Measurements from ENCODE around the gene ADCY9.

- TF ChIP-seq FOXK1 (CRISPR knock-in tag; IDR thresholded peaks at IDR 0.05) (no peak), RELA (CRISPR knock-in tag; IDR thresholded peaks at IDR 0.05; ENCODE audit: borderline replicate concordance) (no peak), TCF7 (CRISPR knock-in tag; IDR thresholded peaks at IDR 0.05; ENCODE audit: low read depth) (no peak), ZNF121 (CRISPR knock-in tag; IDR thresholded peaks at IDR 0.05) (no peak), OVOL2 (CRISPR knock-in tag; IDR thresholded peaks at IDR 0.05; ENCODE audit: borderline replicate concordance) (no peak)
- TF ChIP-seq, protein P1, sequence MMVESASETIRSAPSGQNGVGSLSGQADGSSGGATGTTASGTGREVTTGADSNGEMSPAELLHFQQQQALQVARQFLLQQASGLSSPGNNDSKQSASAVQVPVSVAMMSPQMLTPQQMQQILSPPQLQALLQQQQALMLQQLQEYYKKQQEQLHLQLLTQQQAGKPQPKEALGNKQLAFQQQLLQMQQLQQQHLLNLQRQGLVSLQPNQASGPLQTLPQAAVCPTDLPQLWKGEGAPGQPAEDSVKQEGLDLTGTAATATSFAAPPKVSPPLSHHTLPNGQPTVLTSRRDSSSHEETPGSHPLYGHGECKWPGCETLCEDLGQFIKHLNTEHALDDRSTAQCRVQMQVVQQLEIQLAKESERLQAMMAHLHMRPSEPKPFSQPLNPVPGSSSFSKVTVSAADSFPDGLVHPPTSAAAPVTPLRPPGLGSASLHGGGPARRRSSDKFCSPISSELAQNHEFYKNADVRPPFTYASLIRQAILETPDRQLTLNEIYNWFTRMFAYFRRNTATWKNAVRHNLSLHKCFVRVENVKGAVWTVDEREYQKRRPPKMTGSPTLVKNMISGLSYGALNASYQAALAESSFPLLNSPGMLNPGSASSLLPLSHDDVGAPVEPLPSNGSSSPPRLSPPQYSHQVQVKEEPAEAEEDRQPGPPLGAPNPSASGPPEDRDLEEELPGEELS (CRISPR knock-in tag; IDR thresholded peaks at IDR 0.05): no peak
- TF ChIP-seq, protein P2, sequence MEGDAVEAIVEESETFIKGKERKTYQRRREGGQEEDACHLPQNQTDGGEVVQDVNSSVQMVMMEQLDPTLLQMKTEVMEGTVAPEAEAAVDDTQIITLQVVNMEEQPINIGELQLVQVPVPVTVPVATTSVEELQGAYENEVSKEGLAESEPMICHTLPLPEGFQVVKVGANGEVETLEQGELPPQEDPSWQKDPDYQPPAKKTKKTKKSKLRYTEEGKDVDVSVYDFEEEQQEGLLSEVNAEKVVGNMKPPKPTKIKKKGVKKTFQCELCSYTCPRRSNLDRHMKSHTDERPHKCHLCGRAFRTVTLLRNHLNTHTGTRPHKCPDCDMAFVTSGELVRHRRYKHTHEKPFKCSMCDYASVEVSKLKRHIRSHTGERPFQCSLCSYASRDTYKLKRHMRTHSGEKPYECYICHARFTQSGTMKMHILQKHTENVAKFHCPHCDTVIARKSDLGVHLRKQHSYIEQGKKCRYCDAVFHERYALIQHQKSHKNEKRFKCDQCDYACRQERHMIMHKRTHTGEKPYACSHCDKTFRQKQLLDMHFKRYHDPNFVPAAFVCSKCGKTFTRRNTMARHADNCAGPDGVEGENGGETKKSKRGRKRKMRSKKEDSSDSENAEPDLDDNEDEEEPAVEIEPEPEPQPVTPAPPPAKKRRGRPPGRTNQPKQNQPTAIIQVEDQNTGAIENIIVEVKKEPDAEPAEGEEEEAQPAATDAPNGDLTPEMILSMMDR (IDR thresholded peaks at IDR 0.05): no peak
- TF ChIP-seq, protein P3, sequence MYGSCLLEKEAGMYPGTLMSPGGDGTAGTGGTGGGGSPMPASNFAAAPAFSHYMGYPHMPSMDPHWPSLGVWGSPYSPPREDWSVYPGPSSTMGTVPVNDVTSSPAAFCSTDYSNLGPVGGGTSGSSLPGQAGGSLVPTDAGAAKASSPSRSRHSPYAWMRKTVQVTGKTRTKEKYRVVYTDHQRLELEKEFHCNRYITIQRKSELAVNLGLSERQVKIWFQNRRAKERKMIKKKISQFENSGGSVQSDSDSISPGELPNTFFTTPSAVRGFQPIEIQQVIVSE (CRISPR knock-in tag; IDR thresholded peaks at IDR 0.05; ENCODE audit: borderline replicate concordance): no peak
Observed at GRCh38 chr16:4085405-4085970, 30.8 kb downstream of the ADCY9 start.
